Stimulated activated effector memory CD8-positive, alpha-beta T cell treated with anti-CD3 and anti-CD28 coated beads, Interleukin-12 subunit alpha, Interleukin-12 subunit beta, amount 100 ng/mL, for 72 hours (primary cell): ENCODE data around the gene PPP4R4.
"Not testable (repeated sequence)": the region's sequence is repeated elsewhere in the genome, so short reads cannot be mapped to it uniquely, and the experiment has no call there.

Source experiments
- ATAC-seq: fragments of 150-1000 bp; cut with Tn5 transposase; 2 replicates; pipeline ENCODE4 v1.10.0; 2021
- DNase-seq, 2 donors: peaks; one replicate each; pipeline ENCODE4 v3.0.0; 2021 to 2022; ENCODE audit warnings: low spot score in 2 of 2
- H3K27ac Mint-ChIP-seq: one replicate; pipeline ENCODE4 v1.8.0; 2022; ENCODE audit warnings: mild to moderate bottlenecking, mixed read lengths
- H3K36me3 Mint-ChIP-seq: one replicate; pipeline ENCODE4 v1.8.0; 2022; ENCODE audit warnings: mild to moderate bottlenecking, mixed read lengths
- H3K4me1 Mint-ChIP-seq: one replicate; pipeline ENCODE4 v1.8.0; 2022; ENCODE audit warnings: mixed read lengths
- H3K4me3 Mint-ChIP-seq: one replicate; pipeline ENCODE4 v1.8.0; 2022; ENCODE audit warnings: mild to moderate bottlenecking, mixed read lengths
- H3K9me3 Mint-ChIP-seq: one replicate; pipeline ENCODE4 v1.8.0; 2022; ENCODE audit warnings: mixed read lengths

PPP4R4 gene

GRCh38 chr14:94192536-94192935 is 18.4 kb downstream of the PPP4R4 start:
- H3K4me1 Mint-ChIP-seq = no peaks in the 10 kb centered on the region
- no peak overlapping the region for H3K4me3 Mint-ChIP-seq
- no peak overlapping the region for H3K27ac Mint-ChIP-seq
- ATAC-seq (no peak), DNase-seq (no peak)
- H3K9me3 Mint-ChIP-seq = no peaks in the 10 kb centered on the region
- H3K36me3 Mint-ChIP-seq = no peaks in the 10 kb centered on the region

- no peak for ATAC-seq
- Mint-ChIP-seq H3K4me1 (no peaks in the 10 kb centered on the region), H3K9me3 (no peaks in the 10 kb centered on the region), H3K4me3 (no peak overlapping the region), H3K36me3 (no peaks in the 10 kb centered on the region), H3K27ac (no peak overlapping the region)
- no peak for DNase-seq
These were observed 19.7 kb downstream of the PPP4R4 start for GRCh38 chr14:94193776-94194175.

GRCh38 chr14:94196057-94196456 is 21.9 kb downstream of the PPP4R4 start:
- Mint-ChIP-seq H3K9me3 (peaks cover 7% of the 10 kb centered on the region), H3K36me3 (no peaks in the 10 kb centered on the region), H3K4me3 (no peak overlapping the region), H3K4me1 (no peaks in the 10 kb centered on the region), H3K27ac (no peak overlapping the region)
- no peak for DNase-seq
- no peak for ATAC-seq

DNA sequence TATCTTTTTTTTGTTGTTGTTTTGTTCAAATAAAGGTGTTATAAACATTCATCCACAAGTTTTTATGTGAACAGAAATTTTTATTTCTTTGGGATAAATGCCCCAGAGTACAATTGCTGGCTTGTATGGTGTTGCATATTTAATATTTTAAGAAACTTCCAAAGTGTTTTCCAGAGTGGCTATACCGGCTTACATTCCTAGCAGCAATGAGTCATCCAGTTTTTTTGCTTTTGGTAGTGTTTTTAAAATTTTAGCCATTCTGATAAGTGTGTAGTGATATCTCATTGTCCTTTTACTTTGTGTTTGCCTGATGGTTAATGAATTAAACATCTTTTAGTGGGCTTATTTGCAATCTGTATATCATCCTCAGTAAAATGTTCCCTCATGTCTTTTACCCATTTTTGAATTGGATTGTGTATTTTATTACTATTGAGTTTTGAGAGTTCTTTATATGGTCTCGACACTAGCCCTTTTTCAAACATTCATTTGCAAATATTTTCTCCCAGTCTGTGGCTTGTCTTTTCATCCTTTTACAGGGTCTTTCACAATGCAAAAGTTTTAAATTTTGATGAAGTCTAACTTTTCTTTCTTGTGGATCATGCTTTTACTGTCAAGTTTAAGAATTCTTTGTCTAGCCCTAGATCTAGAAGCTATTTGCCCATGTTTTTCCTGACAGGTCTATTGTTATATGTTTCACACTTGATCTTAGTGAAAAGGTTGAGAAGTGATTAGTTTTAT is 29.5 kb downstream of the PPP4R4 start:
- H3K4me3 Mint-ChIP-seq = no peak overlapping the region
- no peak for ATAC-seq

GRCh38 chr14:94213021-94213420 is 38.9 kb downstream of the PPP4R4 start:
- DNase-seq (no peak), ATAC-seq (peak; percentile 70)
- Mint-ChIP-seq H3K27ac (no peak overlapping the region), H3K36me3 (no peaks in the 10 kb centered on the region), H3K9me3 (peaks cover 5% of the 10 kb centered on the region), H3K4me1 (no peaks in the 10 kb centered on the region), H3K4me3 (no peak overlapping the region)

More for the DNA sequence above, 29.5 kb downstream of the PPP4R4 start:
- Mint-ChIP-seq H3K9me3 (peaks cover 7% of the 10 kb centered on the region), H3K4me1 (no peaks in the 10 kb centered on the region), H3K36me3 (no peaks in the 10 kb centered on the region), H3K27ac (no peak overlapping the region)
- DNase-seq = no peak

GRCh38 chr14:94213741-94214140 is 39.6 kb downstream of the PPP4R4 start:
- ATAC-seq = no peak

DNA sequence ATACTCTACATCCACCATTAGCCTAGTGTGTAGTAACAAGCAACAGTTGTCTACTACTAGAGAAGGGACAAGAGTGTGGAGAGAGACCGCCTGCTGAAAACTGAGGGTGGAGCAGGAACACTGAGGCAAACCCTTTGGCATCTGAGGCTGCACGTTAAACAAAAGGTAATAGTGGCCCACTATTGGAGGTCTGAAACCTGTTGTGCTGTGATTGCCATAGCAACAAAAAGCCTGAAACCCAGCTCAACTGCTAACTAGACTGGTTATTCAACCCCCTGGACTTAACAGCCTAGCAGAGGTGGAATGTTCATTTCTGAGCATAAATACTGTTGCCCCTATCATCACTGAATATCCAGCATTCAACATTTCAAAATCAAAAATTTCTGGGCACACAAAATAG is 43.0 kb downstream of the PPP4R4 start:
- H3K4me1 Mint-ChIP-seq = no peaks in the 10 kb centered on the region
- H3K4me3 Mint-ChIP-seq = no peak overlapping the region
- H3K36me3 Mint-ChIP-seq = no peaks in the 10 kb centered on the region
- DNase-seq (no peak), ATAC-seq (no peak)
- H3K9me3 Mint-ChIP-seq = peaks cover 5% of the 10 kb centered on the region
- H3K27ac Mint-ChIP-seq = no peak overlapping the region

More at GRCh38 chr14:94213741-94214140, 39.6 kb downstream of the PPP4R4 start:
- Mint-ChIP-seq H3K4me1 (no peaks in the 10 kb centered on the region), H3K9me3 (peaks cover 5% of the 10 kb centered on the region), H3K36me3 (no peaks in the 10 kb centered on the region), H3K27ac (no peak overlapping the region), H3K4me3 (no peak overlapping the region)
- DNase-seq = no peak

DNA sequence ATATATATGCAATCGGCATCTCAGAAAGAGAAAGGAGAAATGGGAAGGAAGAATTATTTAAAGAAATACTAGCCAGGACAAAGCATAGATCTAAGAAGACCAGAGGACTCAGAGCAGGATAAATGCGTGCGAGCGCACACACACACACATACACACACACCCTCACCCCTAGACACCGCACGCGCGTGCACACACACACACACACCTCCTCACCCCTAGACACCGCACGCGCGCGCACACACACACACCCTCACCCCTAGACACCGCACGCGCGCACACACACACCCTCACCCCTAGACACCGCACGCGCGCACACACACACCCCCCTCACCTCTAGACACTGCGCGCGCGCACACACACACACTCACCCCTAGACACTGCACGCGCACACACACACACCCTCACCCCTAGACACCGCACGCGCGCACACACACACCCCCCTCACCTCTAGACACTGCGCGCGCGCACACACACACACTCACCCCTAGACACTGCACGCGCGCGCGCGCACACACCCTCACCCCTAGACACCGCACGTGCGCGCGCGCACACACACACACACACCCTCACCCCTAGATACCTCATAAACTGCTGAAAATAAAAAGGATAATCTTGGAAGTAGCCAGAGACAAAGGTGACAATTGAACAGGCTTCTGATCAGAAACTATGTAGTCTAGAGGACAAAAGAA is 44.2 kb downstream of the PPP4R4 start:
- H3K4me1 Mint-ChIP-seq, H3K36me3 Mint-ChIP-seq, ATAC-seq, H3K9me3 Mint-ChIP-seq, H3K27ac Mint-ChIP-seq, DNase-seq: not testable (repeated sequence)
- H3K4me3 Mint-ChIP-seq = peak overlapping the region; percentile 29

DNA sequence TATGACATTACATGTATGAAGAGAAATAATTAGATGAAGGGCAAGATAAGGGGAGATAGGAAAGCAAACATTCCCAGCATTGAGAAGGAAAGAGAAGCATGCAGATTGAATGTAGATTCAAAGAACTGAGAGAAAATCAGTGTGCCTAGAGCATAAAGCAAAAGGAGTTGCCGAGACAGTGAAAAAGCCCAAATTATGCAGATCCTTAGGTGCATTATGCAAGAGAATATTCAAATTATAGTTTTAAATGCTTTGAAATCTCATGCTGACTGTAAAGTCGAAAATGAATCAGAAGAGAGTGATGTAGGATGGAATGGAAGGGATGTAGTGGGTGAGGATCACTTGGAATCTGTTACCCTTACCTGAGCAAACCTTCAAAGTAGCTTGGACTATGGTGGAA is 49.9 kb downstream of the PPP4R4 start:
- ATAC-seq = no peak
- Mint-ChIP-seq H3K27ac (no peak overlapping the region), H3K4me3 (no peak overlapping the region), H3K9me3 (peaks cover 5% of the 10 kb centered on the region), H3K4me1 (no peaks in the 10 kb centered on the region), H3K36me3 (no peaks in the 10 kb centered on the region)
- DNase-seq = no peak

- DNase-seq (no peak), ATAC-seq (no peak)
- H3K36me3 Mint-ChIP-seq = no peaks in the 10 kb centered on the region
- H3K4me1 Mint-ChIP-seq = no peaks in the 10 kb centered on the region
- H3K9me3 Mint-ChIP-seq = peaks cover 5% of the 10 kb centered on the region
- H3K27ac Mint-ChIP-seq = no peak overlapping the region
- H3K4me3 Mint-ChIP-seq = no peak overlapping the region
These were observed 51.6 kb downstream of the PPP4R4 start for GRCh38 chr14:94225460-94226378.

DNA sequence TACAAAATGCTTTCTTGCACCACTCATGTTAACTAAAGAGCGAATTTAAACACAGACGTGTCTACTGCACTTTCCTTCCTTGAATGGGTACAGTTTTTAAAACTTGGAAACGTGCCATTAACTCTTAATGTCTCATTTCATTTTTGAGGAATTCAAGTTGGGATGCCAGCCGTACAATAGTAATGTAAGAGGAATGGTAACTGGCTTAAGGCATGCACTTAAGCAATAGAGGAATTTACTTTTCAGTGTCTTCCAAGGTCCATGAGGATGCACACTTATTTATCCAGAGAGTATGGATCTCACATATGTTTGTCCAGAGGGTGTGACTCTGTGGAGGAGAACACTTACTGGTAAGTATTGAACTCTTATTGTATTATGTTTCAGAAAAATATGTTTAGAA is 52.9 kb downstream of the PPP4R4 start:
- Mint-ChIP-seq H3K4me1 (no peaks in the 10 kb centered on the region), H3K27ac (no peak overlapping the region), H3K36me3 (no peaks in the 10 kb centered on the region), H3K4me3 (no peak overlapping the region), H3K9me3 (peaks cover 5% of the 10 kb centered on the region)
- ATAC-seq (no peak), DNase-seq (no peak)

DNA sequence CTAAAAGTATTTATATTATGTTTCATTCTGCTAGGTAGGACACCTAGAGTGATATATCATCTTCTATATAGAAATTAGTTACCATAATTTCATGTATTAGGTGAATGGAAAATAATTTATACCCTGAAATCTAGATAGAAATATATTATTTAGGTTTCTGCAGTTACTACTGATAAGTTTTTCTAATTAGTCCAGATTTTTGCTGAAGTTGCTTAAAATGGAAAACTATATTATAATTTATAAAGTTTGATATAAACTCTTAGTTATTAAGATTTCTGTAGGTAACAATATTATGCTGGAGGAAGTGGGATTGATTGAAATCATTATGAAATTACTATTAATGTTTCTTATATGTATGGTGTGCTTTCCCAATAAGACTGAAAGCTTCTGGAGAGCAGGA is 62.9 kb downstream of the PPP4R4 start:
- Mint-ChIP-seq H3K4me1 (no peaks in the 10 kb centered on the region), H3K9me3 (no peaks in the 10 kb centered on the region), H3K4me3 (no peak overlapping the region), H3K36me3 (no peaks in the 10 kb centered on the region), H3K27ac (no peak overlapping the region)
- DNase-seq (no peak), ATAC-seq (no peak)

GRCh38 chr14:94237983-94238382 is 63.9 kb downstream of the PPP4R4 start:
- DNase-seq (no peak), ATAC-seq (peak; percentile 40)
- Mint-ChIP-seq H3K4me3 (no peak overlapping the region), H3K36me3 (no peaks in the 10 kb centered on the region), H3K4me1 (no peaks in the 10 kb centered on the region), H3K9me3 (no peaks in the 10 kb centered on the region), H3K27ac (no peak overlapping the region)

DNA sequence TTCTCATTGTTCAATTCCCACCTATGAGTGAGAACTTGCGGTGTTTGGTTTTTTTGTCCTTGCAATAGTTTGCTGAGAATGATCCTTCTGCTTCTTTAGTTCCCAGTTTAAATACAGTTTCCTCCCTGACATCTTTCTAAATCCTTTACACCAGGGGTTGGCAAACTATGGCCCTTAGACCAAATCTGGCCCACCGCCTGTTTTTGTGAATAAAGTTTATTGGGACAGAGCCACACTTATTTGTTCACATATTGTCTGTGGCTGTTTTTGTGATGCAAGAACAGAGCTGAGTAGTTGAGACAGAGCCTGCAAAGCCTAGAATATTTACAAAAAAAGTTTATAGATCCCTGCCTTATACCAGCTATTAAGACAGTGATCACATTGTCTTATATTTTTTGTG is 65.3 kb downstream of the PPP4R4 start:
- Mint-ChIP-seq H3K4me1 (no peaks in the 10 kb centered on the region), H3K9me3 (no peaks in the 10 kb centered on the region), H3K4me3 (no peak overlapping the region), H3K36me3 (no peaks in the 10 kb centered on the region), H3K27ac (no peak overlapping the region)
- DNase-seq = no peak
- ATAC-seq = no peak

GRCh38 chr14:94244182-94244581 is 70.1 kb downstream of the PPP4R4 start:
- no peaks in the 10 kb centered on the region for H3K36me3 Mint-ChIP-seq
- no peak for DNase-seq
- H3K4me3 Mint-ChIP-seq = no peak overlapping the region
- H3K9me3 Mint-ChIP-seq = no peaks in the 10 kb centered on the region
- no peak overlapping the region for H3K27ac Mint-ChIP-seq
- H3K4me1 Mint-ChIP-seq = no peaks in the 10 kb centered on the region
- ATAC-seq = no peak
